SK-N-MC (cell line): ENCODE results near the gene CAPG.

Experiments
- EZH2 ChIP-seq: fragments of 200-600 bp; sonication (generic); IDR thresholded peaks from one replicate; pipeline ENCODE4 v1.6.1; 2017; ENCODE audit warnings: antibody characterized with exemption
- FOXP2 ChIP-seq: optimal IDR thresholded peaks from 2 replicates; pipeline ENCODE3; 2011; ENCODE audit warnings: mild to moderate bottlenecking, moderate library complexity; ENCODE audit not compliant: insufficient read depth; ENCODE audit errors: extremely low read length, control extremely low read depth

DNA sequence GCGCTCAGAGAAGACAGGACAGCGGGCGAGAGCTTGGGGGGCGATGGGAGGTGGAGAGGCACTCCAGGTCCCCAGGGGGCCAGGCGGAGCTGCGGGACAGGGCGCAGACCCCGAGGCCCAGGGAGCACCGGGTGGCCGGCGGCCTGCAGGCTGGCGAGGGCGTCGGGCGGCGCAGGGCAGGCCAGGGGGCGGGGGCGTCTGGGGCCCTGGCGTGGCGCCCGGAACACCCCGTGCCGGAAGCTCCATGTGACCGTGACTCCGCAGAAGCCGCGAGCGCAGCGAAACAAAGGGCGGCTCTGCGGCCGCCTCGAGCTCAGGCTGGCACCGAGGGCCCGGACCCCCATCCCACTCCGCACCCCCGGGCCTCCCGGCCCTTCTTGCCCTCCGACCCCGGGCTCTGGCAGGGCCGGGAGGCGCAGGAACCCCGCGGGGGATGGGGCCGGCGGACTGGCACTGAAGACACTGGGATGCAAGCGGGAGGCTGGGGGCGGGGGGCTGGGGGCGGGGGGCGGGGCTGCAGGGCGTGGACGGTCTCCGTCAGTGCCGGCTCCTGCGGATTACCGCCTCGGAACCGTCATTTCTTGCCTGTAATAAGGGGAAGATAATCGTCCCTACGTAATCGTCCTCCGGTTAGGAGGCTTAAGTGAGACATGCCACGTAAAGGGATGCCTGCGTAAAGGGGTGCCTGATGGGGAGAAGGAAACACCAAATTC lies 27.5 kb upstream of the CAPG start:
- TF ChIP-seq EZH2 = no peak
- no peak for TF ChIP-seq FOXP2
